KMS-11 (cell line): ENCODE measurements around the gene TMPRSS6.

Experiments
- H2AFZ ChIP-seq: fragments of 200-600 bp; sonication (generic); 2 replicates; pipeline ENCODE4 v1.6.1; 2016; ENCODE audit warnings: antibody characterized with exemption, mixed run types, low read depth
- H3K27ac ChIP-seq: fragments of 200-600 bp; sonication (generic); 2 replicates; pipeline ENCODE4 v1.6.1; 2016; ENCODE audit warnings: mild to moderate bottlenecking, mixed run types
- H3K27me3 ChIP-seq: fragments of 200-600 bp; sonication (generic); 2 replicates; pipeline ENCODE4 v1.6.1; 2017; ENCODE audit warnings: mild to moderate bottlenecking, low read depth, mixed run types, moderate library complexity; ENCODE audit not compliant: insufficient read depth
- H3K36me3 ChIP-seq: fragments of 200-600 bp; sonication (generic); 2 replicates; pipeline ENCODE4 v1.6.1; 2017; ENCODE audit warnings: mild to moderate bottlenecking, mixed run types; ENCODE audit not compliant: insufficient read depth
- H3K4me1 ChIP-seq: fragments of 200-600 bp; sonication (generic); 2 replicates; pipeline ENCODE4 v1.6.1; 2016; ENCODE audit warnings: mild to moderate bottlenecking, low read depth, mixed run types; ENCODE audit not compliant: poor library complexity, severe bottlenecking
- H3K4me2 ChIP-seq: fragments of 200-600 bp; sonication (generic); 2 replicates; pipeline ENCODE4 v1.7.0; 2016; ENCODE audit warnings: mild to moderate bottlenecking, mixed run types
- H3K4me3 ChIP-seq: fragments of 200-600 bp; sonication (generic); IDR thresholded peaks from 2 replicates; pipeline ENCODE4 v1.6.1; 2017; ENCODE audit warnings: low read depth, low read length, mixed read lengths; ENCODE audit not compliant: insufficient read depth
- H3K79me2 ChIP-seq: fragments of 200-600 bp; sonication (generic); 2 replicates; pipeline ENCODE4 v1.6.1; 2016; ENCODE audit warnings: low read depth, mixed run types; ENCODE audit not compliant: insufficient read depth
- H3K9ac ChIP-seq: fragments of 200-600 bp; sonication (generic); 2 replicates; pipeline ENCODE4 v1.6.1; 2016; ENCODE audit warnings: mild to moderate bottlenecking, mixed run types
- H4K20me1 ChIP-seq: fragments of 200-600 bp; sonication (generic); 2 replicates; pipeline ENCODE4 v1.6.1; 2016; ENCODE audit warnings: mild to moderate bottlenecking, mixed run types; ENCODE audit not compliant: insufficient read depth
- CTCF ChIP-seq: fragments of 200-600 bp; sonication (generic); conservative IDR thresholded peaks from 2 replicates; pipeline ENCODE4 v1.6.1; 2017; ENCODE audit warnings: low read depth, mild to moderate bottlenecking, antibody characterized with exemption, low read length, moderate library complexity, mixed read lengths

The TMPRSS6 gene

GRCh38 chr22:37061611-37062375 is 47.7 kb downstream of the TMPRSS6 start:
- Histone ChIP-seq H3K4me3 (no peak overlapping the region), H3K79me2 (no peaks in the 10 kb centered on the region), H3K27ac (no peak overlapping the region), H4K20me1 (no peaks in the 10 kb centered on the region), H3K4me2 (no peak overlapping the region), H3K4me1 (no peaks in the 10 kb centered on the region), H3K9ac (no peak overlapping the region), H3K27me3 (no peaks in the 10 kb centered on the region), H2AFZ (no peak overlapping the region), H3K36me3 (no peaks in the 10 kb centered on the region)
- no peak for TF ChIP-seq CTCF

- no peak for TF ChIP-seq CTCF
- H3K4me1 ChIP-seq, result no peaks in the 10 kb centered on the region
- H3K79me2 ChIP-seq, result no peaks in the 10 kb centered on the region
- H3K4me3 ChIP-seq, result no peak overlapping the region
- no peak overlapping the region for H2AFZ ChIP-seq
- H3K4me2 ChIP-seq, result no peak overlapping the region
- H3K36me3 ChIP-seq, result no peaks in the 10 kb centered on the region
- no peak overlapping the region for H3K27ac ChIP-seq
- H4K20me1 ChIP-seq, result no peaks in the 10 kb centered on the region
- H3K9ac ChIP-seq, result no peak overlapping the region
- no peaks in the 10 kb centered on the region for H3K27me3 ChIP-seq
Observed at GRCh38 chr22:37060801-37061610, 48.5 kb downstream of the TMPRSS6 start.

GRCh38 chr22:37059876-37060449 is 49.5 kb downstream of the TMPRSS6 start:
- H3K79me2 ChIP-seq, result no peaks in the 10 kb centered on the region
- H3K4me3 ChIP-seq, result no peak overlapping the region
- H3K27me3 ChIP-seq, result no peaks in the 10 kb centered on the region
- TF ChIP-seq CTCF, result no peak
- H3K4me2 ChIP-seq, result no peak overlapping the region
- no peaks in the 10 kb centered on the region for H4K20me1 ChIP-seq
- H3K27ac ChIP-seq, result no peak overlapping the region
- H3K9ac ChIP-seq, result no peak overlapping the region
- H3K4me1 ChIP-seq, result no peaks in the 10 kb centered on the region
- H2AFZ ChIP-seq, result no peak overlapping the region
- H3K36me3 ChIP-seq, result no peaks in the 10 kb centered on the region

GRCh38 chr22:37058917-37059701 is 50.4 kb downstream of the TMPRSS6 start:
- TF ChIP-seq CTCF, result no peak
- Histone ChIP-seq H3K4me3 (no peak overlapping the region), H3K27me3 (no peaks in the 10 kb centered on the region), H3K36me3 (no peaks in the 10 kb centered on the region), H3K4me1 (no peaks in the 10 kb centered on the region), H3K4me2 (no peak overlapping the region), H2AFZ (no peak overlapping the region), H3K9ac (no peak overlapping the region), H3K27ac (no peak overlapping the region), H3K79me2 (no peaks in the 10 kb centered on the region), H4K20me1 (no peaks in the 10 kb centered on the region)
